GM21360 (cell line): Measurements from ENCODE around the gene EFCAB8.

Source experiments
- ATAC-seq: cut with Tn5 transposase; IDR thresholded peaks from one replicate; pipeline ENCODE4 v1.9.1; 2021; ENCODE audit warnings: mild to moderate bottlenecking, moderate library complexity; ENCODE audit not compliant: unreplicated experiment

The EFCAB8 gene

DNA sequence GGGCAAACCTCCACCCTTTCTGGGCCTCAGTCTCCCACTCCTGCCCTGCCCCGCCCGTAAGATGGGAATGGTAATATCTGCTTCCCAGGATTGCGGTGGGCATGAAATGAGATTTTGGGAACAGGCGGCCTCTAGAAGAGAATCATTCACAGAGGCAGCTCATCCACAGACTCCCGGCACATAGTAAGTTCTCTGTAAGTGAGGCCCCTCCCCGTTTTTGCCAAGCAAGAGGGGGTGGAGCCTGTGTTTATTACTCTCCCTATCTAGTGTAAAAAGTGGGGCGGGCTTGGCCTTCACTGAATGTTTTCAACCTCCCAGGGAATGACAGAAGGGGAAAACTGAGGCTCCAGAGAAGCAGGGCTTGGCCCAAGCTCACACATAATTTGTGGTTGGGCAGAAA is 125.5 kb downstream of the EFCAB8 start:
- ATAC-seq: no peak

DNA sequence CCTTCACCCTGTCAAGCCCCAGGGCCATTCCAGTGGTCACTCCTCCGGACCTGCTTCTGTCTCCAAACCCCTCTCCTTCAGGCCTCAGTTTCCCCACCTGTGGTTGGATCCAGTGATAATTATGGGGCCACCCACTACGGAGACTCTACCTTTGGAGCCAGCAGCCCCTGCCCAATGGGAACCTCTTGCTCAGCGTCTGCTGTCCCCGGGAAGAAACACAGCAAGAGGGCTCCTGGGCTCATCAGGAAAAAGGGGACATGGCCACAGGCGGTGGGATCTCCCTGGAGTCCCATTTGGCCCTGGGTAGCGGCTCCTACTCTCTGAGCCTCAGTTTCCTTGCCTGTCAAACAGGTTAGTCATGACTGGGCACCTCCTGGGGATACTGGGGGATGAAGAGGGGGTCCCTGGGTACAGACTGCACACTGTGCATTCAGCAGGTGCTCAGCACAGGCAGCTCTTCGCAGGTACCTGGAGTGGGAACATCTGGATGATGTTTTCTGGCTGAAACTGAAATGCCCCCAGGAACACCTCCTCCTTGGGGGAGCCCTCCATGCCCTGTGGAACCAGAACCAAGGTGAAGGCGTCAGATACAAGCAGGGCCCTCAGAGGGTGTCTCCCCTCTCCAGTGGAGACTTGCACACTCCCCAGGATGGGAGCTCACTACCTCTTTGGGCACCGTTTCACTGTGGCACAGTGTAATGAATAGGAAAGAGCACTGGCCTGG is 126.1 kb downstream of the EFCAB8 start:
- ATAC-seq: no peak

DNA sequence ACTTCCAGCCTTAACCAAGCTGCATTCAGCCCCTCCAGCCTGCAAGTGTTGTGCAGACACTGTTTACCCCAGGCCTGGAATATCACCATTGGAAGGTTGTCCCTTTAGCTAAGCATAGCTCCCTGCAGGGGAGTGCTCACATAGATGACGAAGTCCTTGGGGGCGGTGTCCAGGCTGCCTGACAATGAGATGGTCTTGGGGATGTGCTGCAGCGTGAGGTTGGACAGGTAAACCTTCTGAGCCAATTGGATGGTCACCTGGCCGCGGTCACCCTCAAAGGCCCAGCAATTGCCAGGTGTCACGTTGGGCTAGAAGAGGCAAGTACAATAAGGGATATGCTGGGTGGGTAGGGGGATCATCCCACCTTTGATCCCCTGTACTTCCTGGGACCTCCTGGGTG is 126.9 kb downstream of the EFCAB8 start:
- ATAC-seq: no peak

DNA sequence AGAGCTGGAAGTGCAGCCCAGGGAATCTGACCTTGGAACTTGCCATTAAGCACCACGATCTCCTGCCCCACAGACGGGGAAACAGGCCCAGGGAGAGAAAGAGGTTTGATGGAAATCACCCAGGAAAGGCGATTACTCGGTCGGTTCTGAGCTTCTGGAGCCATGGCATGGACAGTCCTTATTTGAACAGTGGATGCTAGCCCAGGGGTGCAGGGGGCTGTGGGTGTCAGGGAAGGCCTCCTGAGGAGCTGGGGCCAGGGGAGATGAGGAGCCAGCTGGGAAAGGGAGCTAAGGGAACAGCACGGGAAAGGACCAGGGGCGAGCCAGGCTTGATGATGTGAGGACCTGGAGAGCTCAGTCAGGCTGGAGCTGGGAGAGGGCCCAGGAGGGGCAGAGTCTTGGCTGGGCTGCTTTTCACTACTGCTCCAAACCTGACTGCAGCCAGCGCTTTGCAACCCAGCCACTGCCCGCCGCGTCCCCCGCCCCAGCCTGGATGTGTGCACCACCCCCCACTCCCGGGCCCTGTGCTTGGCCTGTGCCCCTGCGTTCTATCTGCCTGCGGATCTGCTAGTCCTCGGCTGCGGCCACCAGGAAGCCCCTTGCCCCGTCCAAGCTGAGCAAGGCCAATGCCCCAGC is 127.7 kb downstream of the EFCAB8 start:
- ATAC-seq: no peak

DNA sequence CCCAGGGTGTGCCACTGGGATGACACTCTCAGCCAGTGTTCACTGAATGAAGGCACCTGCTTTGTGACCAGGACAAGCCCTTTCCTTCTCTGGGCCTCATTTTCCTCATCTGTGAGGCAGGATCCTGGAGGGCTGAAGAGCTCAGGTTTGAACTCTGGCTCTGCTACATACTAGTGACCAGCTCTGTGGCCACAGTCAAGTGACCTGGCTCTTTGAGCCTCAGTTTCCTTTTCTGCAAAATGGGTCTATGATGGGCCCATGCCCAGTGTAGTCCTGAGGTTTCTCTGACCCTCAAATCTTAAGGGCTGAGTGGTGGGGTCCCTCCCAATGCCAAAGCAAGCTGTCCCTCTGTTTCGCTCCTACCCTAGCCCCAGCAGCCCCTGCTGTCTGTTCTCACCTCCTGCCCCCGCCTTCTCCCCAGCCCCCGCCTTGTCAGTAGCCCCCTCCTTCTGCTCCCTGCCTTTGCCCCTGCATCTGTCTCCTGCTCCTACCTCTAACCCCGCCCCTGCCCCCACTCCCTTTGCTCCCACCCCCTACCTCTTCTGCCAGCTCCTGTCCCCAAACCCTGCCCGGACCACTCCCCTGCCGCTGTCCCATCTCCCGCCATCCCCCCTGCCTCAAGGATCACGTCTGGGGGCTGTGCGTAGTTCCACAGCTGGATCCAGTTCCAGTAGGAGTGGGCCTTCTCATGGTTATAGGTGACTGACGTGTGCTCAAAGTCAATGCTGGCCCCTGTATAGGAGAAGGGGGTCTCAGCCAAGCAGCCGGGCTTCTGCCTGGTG is 128.5 kb downstream of the EFCAB8 start:
- ATAC-seq: no peak

DNA sequence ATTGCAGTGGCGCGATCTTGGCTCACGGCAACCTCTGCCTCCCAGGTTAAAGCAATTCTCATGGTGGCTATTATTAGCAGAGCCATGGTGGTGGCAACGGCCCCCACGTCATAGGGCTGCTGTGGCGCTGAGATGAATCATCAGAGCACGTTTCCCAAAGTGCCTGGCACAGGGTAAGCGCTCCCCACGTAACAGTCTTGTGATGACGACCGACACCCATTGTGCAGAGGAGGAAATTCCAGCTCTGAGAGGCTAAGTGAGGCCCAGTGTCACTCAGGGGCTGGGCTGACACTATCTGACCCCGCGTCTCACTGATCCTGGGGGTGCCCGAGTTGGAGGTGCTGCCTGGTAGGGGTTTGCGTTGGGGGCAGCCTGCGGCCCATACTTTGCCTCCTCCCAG is 129.3 kb downstream of the EFCAB8 start:
- ATAC-seq: no peak

DNA sequence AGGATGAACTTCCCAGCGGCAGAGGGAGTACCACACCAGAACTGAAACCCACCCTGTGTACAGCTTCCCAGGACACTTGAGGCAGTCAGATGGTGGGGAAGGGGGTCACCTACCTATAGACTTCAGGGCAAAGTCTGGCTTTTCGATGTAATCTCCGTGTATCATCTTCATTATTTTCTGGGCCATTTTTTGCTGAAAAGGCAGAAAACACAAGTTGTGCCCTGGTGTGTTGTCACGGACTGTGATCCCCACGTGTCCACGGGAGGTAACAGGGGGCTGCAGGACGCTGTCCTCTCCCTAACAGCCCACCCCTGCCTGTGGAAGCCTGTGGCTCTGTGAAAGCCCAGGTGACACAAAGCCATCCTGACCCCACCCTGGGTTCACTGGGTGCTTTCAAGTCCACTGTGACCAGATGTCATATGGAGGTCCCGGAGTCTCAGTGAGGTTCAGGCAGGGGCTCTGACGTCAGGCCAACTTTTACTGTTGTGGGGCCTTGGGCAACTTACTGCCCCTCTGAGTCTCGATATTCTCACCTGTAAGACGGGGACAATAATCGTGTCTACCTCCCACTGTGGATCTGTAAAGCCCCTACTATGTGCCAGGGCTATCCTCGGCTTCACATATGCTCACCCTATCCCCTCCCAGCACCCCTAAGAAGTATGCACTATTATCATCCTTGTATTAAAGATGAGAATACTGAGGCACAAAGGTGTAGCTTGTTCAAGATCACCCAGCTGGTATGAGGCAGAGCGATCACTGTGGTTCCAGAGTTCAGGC is 131.0 kb downstream of the EFCAB8 start:
- no peak for ATAC-seq

DNA sequence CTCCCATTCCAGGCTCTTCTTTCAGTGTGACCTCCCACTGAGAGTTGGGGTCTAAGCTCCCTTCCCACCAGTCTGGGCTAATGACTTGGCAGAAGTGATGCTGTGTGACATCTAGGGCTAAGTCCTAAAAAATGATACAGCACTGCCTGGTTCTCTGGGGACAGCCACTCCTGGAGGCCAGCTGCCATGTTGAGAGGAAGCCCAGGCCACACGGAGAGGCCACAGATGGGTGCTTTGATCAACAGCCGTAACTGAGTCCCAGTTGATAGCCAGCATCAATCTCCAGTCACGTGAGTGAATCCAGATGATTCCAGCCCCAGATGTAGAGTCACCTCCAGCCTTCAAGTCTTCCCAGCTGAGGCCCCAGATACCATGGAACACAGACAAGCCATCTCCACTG is 131.7 kb downstream of the EFCAB8 start:
- no peak for ATAC-seq

DNA sequence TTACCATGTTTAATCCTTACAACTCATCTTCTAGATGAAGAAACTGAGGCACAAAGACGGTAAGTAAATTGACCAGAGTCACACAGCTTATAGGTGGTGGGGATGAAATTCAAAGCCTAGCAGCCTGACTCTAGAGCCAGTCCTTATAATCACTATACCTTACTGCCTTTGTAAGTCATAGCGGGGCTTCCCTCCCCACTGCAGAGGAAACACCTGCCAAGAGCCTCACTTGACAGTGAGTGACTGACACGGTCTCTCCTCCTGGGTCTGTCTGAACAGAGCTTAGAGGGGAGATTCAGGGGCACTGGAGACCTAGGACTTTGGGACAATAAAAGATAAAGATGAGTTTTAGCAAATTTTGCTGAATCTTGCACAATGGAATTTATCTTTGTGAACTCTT is 132.7 kb downstream of the EFCAB8 start:
- no peak for ATAC-seq

DNA sequence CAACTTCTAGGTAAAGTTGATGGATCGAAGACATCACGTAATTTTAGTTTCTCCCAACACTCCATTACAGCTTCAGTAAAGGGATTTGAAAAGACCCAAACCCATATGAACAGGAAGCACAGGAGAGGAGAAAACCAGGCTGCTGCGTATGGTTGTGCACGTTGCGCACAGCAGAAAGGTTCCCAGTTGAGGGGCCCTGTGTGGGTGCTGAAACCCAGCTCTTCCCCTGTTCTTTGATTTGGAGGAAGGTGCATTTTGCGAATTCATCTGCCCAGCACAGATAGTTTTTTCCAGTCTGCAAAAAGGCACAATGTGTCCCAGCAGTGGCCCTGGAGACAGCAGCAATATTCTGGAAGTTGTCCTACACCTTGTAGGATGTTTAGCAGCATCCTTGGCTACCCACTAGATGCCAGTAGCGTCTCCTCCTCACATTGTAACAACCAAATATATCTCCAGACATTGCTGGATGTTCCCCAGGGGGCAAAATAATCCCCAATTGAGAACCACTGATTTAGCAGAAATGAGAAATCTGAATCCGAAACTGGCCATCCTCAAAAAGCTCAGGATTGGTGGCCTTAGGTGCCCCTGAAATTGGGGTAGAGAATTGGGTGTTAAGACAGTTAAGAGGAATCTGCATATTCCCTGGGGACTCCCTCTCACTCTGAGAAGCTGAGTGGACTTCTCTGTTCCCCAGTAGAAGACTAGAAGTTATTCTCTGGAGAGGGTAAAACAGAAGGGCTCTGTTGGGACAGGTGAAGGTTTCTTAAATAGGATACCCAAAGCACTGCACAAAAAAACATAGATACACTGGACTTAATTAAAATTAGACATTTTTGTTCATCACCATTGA is 133.3 kb downstream of the EFCAB8 start:
- ATAC-seq: no peak

DNA sequence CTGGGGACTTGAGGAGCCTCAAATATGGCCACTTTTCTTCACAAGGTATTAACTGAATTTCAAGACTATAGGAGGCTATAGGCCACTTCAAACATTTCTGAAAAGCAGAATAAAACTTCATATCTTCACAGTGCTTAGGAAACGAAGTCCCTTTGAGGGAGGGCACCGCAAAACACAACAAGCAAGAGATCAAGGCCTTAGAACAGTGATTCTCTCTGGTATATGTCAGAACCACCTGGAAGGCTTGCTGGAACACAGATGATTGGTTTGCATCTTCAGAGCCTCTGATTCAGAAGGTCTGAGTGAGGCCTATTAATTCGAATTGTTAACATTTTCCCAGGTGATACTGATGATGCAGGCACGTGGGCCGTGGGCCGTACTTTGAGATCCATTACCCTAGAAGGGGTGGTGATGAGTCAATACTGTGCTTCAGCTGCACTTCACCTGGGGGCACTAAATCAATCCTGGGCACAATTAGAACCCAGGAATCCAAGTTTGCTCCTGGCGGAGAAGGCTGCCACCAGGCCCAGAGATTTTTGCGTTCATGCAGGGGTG is 134.8 kb downstream of the EFCAB8 start:
- ATAC-seq: no peak

DNA sequence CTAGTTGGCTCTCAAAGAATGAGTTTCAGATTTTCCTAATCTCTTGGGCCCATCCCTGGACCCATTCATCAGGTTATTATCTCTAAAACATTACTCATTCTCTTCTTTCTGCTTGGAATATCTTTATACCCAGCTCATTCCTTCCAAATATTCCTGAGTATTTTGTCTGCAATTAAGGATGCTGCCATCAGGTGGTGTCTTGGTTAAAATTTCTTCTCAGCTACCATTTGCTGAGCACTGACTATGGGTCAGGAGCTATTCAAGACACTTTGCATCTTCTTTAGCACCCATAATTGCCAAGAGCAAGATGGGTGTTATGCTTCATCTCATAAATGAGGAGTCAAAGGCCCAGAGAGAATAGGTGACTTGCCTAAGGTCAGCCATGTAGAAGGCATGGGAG is 137.1 kb downstream of the EFCAB8 start:
- no peak for ATAC-seq

DNA sequence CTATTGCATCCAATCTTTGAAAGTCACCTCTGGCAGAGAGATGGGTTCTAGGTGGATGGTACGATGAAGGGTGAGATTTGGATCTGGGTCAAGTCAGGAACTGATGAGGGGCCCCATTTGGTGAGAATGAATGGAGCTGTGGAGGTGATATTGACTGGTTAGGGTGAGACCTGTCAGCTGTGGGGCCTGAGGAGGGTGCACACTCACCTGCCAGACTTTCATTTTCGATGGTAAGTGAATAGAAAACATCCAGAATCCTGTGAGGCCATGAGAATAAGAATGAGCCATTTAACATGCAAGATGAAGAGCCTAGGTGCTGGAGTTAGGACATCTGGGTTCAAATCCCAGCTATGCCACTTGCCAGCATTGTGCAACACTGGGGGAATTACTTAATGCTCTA is 138.7 kb downstream of the EFCAB8 start:
- no peak for ATAC-seq

DNA sequence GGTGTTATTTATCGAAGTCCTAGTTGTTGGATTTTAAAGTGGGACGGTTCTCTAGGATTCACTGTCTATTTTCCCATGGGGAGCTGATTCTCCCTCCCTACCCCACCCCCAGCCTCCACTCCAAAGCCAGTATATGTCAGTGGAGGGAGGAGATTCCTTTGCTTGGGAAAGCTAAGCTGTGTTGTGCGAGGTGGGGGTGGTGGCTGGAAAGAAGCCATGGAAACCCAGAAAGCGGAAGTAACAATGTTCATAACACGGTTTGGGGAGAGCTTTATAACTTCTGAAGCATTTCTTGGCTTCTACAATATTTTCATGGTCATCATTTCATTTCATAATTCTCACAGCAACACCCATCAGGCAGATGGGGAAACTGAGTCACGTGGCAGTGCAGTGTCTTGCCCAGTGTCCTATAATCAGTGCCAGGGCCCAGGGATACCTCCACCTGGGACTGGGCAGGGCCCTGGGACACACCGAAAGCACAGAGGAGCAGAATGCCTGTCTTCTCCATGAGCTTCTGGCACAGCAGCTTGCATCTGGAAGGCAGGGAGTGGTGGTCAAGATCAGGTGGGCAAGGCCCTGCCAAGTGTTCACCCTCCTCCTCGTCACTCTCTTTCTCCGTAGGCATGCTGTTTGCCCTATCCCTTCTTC is 141.0 kb downstream of the EFCAB8 start:
- ATAC-seq: no peak

DNA sequence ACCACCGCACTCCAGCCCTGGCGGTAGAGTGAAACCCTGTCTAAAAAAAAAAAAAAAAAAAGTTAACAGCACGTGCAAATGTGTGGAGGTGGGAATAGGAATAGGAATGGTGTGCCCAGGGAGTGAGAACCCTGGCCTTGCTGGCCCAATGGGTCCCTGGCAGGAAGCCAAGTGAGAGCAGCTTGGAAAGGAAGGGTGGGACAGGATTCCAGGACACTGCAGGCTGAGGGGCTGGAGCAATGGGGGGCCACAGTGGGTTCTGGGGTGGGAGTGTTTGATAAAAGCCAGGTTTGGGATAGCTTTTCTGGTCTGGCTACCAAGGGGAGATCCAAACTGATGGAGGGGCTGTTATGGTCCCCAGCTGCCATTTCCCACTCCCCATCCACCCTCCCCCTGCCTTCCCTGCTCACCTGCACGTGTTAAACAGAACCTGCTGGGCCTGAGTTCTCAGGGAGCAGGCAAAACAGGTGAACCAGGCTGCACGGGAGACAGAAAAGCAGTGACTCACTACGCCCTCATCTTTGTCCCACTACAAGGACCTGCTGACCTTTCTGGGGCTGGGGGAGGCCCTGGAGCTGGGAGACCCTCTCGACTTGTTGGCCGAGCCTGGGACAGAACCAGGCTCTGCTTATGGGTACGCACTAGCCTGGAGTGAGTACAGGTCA is 142.2 kb downstream of the EFCAB8 start:
- no peak for ATAC-seq

DNA sequence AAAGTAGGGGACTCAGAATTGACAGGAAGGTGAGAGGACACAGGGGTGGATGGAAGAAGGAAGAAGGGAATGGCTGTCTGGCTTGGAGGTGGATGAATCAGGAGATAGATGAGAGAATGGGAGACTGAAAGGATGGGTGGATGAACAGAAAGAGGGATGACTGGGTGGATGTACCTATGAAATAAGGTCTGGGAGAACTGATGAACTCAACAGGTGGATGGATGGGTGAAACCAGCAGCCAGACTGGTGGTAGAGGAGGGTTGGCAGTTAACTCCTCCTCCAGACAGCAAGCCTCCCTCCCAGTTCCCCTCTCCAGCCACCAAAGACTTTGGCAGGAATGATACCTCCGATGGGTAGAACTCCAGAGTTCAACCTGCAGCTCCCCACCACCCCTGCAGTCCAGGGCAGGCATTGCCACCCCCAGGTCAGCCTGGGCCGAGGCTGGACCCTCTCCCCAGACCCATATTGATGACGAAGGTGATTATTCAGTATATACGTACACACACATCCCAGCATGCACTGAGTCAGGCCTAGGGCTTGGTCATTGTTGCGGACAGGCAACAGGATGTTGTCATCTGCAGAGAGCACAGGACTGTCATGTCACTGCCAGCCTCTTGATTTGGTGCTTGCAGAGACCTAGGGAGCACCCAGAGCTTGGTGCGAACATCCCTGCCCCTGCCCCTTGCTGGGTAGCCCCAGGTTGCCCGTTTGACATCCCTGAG is 143.5 kb downstream of the EFCAB8 start:
- ATAC-seq: no peak

DNA sequence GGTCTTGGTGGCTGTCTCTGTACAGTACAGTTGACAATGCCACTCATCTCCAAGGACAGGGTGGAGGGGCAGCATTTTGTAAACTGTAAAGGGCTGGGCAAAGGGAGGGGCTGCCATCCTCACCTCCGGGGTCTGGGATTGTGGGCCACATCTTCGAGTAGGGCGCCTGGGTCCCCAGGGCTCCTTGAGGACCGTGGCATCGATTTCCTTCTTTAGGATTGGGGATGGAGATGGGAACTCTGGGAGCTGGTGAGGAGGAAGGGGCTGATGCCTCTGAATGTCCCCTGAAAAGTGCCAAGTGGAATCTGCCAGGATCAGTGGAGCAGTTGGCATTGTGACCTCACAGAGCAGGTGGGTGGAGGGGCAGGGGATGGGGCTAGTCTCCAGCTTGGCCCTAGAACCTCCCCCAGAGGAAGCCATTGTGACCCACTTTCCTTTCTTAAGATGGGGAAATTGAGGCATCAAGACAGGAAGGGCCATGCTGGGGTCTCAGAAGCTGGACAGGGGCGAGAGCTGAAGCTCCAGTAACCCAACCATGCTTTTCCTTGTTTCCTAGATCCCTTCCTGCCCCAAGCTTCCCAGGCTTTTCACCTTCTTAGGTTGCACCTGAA is 145.5 kb downstream of the EFCAB8 start, which contains the start of gene SUN5:
TSS of gene SUN5 (minus strand) at position 293 of the 611 bp plus-strand sequence. CDS start at position 200, 93 bp downstream.
- no peak for ATAC-seq

DNA sequence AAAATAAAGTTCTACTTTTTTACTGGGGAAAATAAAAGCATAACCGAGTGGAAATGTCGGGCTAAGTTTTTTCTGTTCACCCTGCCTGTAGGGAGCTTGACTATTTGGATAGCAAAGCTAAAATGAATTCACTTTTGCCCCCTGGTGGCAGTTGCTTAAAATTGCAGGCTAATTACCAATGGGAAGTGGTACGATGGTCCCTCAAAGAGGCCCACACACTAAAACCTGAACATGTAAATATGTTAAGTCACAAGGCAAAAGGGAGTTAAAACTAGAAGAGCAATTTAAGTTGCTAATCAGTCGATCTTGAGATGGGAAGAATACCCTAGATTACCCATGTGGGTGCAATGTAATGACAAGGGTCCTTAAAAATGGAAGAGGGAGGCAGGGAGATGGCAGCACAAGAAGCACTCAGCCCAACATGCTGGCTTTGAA is 146.4 kb downstream of the EFCAB8 start:
- no peak for ATAC-seq
